ENCODE measurements around the gene LRP8. TPM values are rescaled to one million over a fixed set of nuclear protein-coding genes. Genes with fewer than 3 reads are reported as not detected.
"Not testable (repeated sequence)": the region's sequence is repeated elsewhere in the genome, so short reads cannot be mapped to it uniquely, and the experiment has no call there.

LRP8 gene
- total RNA-seq, 1 donor from 2014 or later = 15.6 TPM

- H3K36me3 Mint-ChIP-seq = peaks cover 49% of the 10 kb centered on the region
- no peak for TF ChIP-seq EZH2 (IDR thresholded peaks at IDR 0.05)
- no peak for TF ChIP-seq EZH2phosphoT487 (IDR thresholded peaks at IDR 0.05)
- TF ChIP-seq CTCF (IDR thresholded peaks at IDR 0.05) = no peak
Measured at GRCh38 chr1:53210352-53210751, 117.5 kb downstream of the LRP8 start.

GRCh38 chr1:53207726-53208125 is 120.1 kb downstream of the LRP8 start:
- peaks cover 39% of the 10 kb centered on the region for H3K36me3 ChIP-seq
- H3K9me3 Mint-ChIP-seq = peaks cover 29% of the 10 kb centered on the region

More at GRCh38 chr1:53210352-53210751, 117.5 kb downstream of the LRP8 start:
- H3K4me1 ChIP-seq = no peaks in the 10 kb centered on the region
- H3K9me3 ChIP-seq (ENCODE audit: low read depth) = peaks cover 14% of the 10 kb centered on the region
- H4K20me1 ChIP-seq (ENCODE audit: low read depth) = no peaks in the 10 kb centered on the region
- H3K27ac ChIP-seq = no peak overlapping the region
- peaks cover 6% of the 10 kb centered on the region for H3F3A ChIP-seq (ENCODE audit: low read depth)
- no peaks in the 10 kb centered on the region for H3K27me3 ChIP-seq
- H2AFZ ChIP-seq (replicated peaks) = no peak overlapping the region
- no peak for DNase-seq (ENCODE audit: low spot score)
- no peaks in the 10 kb centered on the region for H3K79me2 ChIP-seq (ENCODE audit: low read depth)
- Mint-ChIP-seq H3K27ac (no peak overlapping the region), H3K9me3 (peaks cover 19% of the 10 kb centered on the region), H3K4me3 (no peak overlapping the region), H3K4me1 (no peaks in the 10 kb centered on the region), H3K27me3 (ENCODE audit: insufficient read depth, low read depth) (peaks cover 4% of the 10 kb centered on the region)
- no peak overlapping the region for H3K4me3 ChIP-seq
- H3K36me3 ChIP-seq = peaks cover 21% of the 10 kb centered on the region
- H3K4me2 ChIP-seq = no peak overlapping the region
- H3K9ac ChIP-seq = no peak overlapping the region

GRCh38 chr1:53206735-53207379 is 121.0 kb downstream of the LRP8 start:
- H3K27me3 ChIP-seq = no peaks in the 10 kb centered on the region
- DNase-seq (ENCODE audit: low spot score) = no peak
- no peaks in the 10 kb centered on the region for H3K4me1 ChIP-seq
- H3K9ac ChIP-seq = no peak overlapping the region
- H3K36me3 Mint-ChIP-seq = peaks cover 60% of the 10 kb centered on the region
- no peak overlapping the region for H3K4me3 ChIP-seq
- H3K79me2 ChIP-seq (ENCODE audit: low read depth) = no peaks in the 10 kb centered on the region
- H2AFZ ChIP-seq (replicated peaks) = no peak overlapping the region
- H3K27ac ChIP-seq = no peak overlapping the region
- no peaks in the 10 kb centered on the region for H3K4me1 Mint-ChIP-seq
- H3K9me3 Mint-ChIP-seq = peaks cover 30% of the 10 kb centered on the region
- peaks cover 40% of the 10 kb centered on the region for H3K36me3 ChIP-seq
- H3K4me2 ChIP-seq = no peak overlapping the region
- no peak overlapping the region for H3K4me3 Mint-ChIP-seq
- TF ChIP-seq CTCF (IDR thresholded peaks at IDR 0.05) = no peak
- no peaks in the 10 kb centered on the region for H4K20me1 ChIP-seq (ENCODE audit: low read depth)
- H3K9me3 ChIP-seq (ENCODE audit: low read depth) = peaks cover 15% of the 10 kb centered on the region
- no peaks in the 10 kb centered on the region for H3F3A ChIP-seq (ENCODE audit: low read depth)
- H3K27ac Mint-ChIP-seq = no peak overlapping the region
- peaks cover 4% of the 10 kb centered on the region for H3K27me3 Mint-ChIP-seq (ENCODE audit: insufficient read depth, low read depth)

More at GRCh38 chr1:53207726-53208125, 120.1 kb downstream of the LRP8 start:
- no peak for DNase-seq (ENCODE audit: low spot score)
- Histone ChIP-seq H3F3A (ENCODE audit: low read depth) (no peaks in the 10 kb centered on the region), H3K9me3 (ENCODE audit: low read depth) (peaks cover 15% of the 10 kb centered on the region), H3K79me2 (ENCODE audit: low read depth) (no peaks in the 10 kb centered on the region), H3K9ac (no peak overlapping the region), H3K4me1 (no peaks in the 10 kb centered on the region), H3K27ac (no peak overlapping the region), H4K20me1 (ENCODE audit: low read depth) (no peaks in the 10 kb centered on the region), H3K4me3 (no peak overlapping the region), H3K4me2 (no peak overlapping the region), H2AFZ (replicated peaks) (no peak overlapping the region), H3K27me3 (no peaks in the 10 kb centered on the region)
- Mint-ChIP-seq H3K4me1 (no peaks in the 10 kb centered on the region), H3K4me3 (no peak overlapping the region), H3K27me3 (ENCODE audit: insufficient read depth, low read depth) (peaks cover 4% of the 10 kb centered on the region), H3K36me3 (peaks cover 61% of the 10 kb centered on the region), H3K27ac (no peak overlapping the region)
- no peak for TF ChIP-seq CTCF (IDR thresholded peaks at IDR 0.05)
- no peak for TF ChIP-seq EZH2phosphoT487 (IDR thresholded peaks at IDR 0.05)
- TF ChIP-seq EZH2 (IDR thresholded peaks at IDR 0.05) = no peak

- H4K20me1 ChIP-seq (ENCODE audit: low read depth); DNase-seq (ENCODE audit: low spot score); H3F3A ChIP-seq (ENCODE audit: low read depth); H3K27me3 Mint-ChIP-seq (ENCODE audit: insufficient read depth, low read depth); H3K4me1 Mint-ChIP-seq; H3K27ac Mint-ChIP-seq; H2AFZ ChIP-seq (replicated peaks); H3K4me3 Mint-ChIP-seq; H3K4me3 ChIP-seq; H3K4me1 ChIP-seq; H3K9ac ChIP-seq; H3K4me2 ChIP-seq; H3K79me2 ChIP-seq (ENCODE audit: low read depth); H3K27me3 ChIP-seq; H3K27ac ChIP-seq: not testable (repeated sequence)
- Mint-ChIP-seq H3K36me3 (peaks cover 62% of the 10 kb centered on the region), H3K9me3 (peaks cover 30% of the 10 kb centered on the region)
- Histone ChIP-seq H3K36me3 (peaks cover 40% of the 10 kb centered on the region), H3K9me3 (ENCODE audit: low read depth) (peaks cover 15% of the 10 kb centered on the region)
Measured at GRCh38 chr1:53206083-53206685, 121.7 kb downstream of the LRP8 start.

GRCh38 chr1:53205496-53205895 is 122.4 kb downstream of the LRP8 start:
- not testable (repeated sequence) for H3K4me2 ChIP-seq; H3F3A ChIP-seq (ENCODE audit: low read depth); H3K27ac ChIP-seq; H3K79me2 ChIP-seq (ENCODE audit: low read depth); H3K9ac ChIP-seq; H3K27me3 Mint-ChIP-seq (ENCODE audit: insufficient read depth, low read depth); H4K20me1 ChIP-seq (ENCODE audit: low read depth); H3K4me3 Mint-ChIP-seq; H2AFZ ChIP-seq (replicated peaks); DNase-seq (ENCODE audit: low spot score); H3K4me3 ChIP-seq; H3K4me1 Mint-ChIP-seq; H3K4me1 ChIP-seq; H3K27me3 ChIP-seq; H3K27ac Mint-ChIP-seq
- Histone ChIP-seq H3K9me3 (ENCODE audit: low read depth) (peaks cover 15% of the 10 kb centered on the region), H3K36me3 (peaks cover 40% of the 10 kb centered on the region)
- H3K9me3 Mint-ChIP-seq = peaks cover 30% of the 10 kb centered on the region
- peaks cover 65% of the 10 kb centered on the region for H3K36me3 Mint-ChIP-seq
